Liver (tissue), 9 donors: ENCODE measurements around the gene ULK4. TPM values are rescaled to one million over a fixed set of nuclear protein-coding genes. Genes with fewer than 3 reads are reported as not detected.
A peak's percentile ranks its signal among the peaks of the same experiment; 100 is the strongest.

Experiments
- DNase-seq: peaks from one replicate; pipeline ENCODE4 v3.0.0-alpha.2; 2017; ENCODE audit warnings: low spot score
- H3K27ac ChIP-seq, 2 donors: one replicate each; pipeline ENCODE4 v1.7.0; 2013; ENCODE audit warnings: inconsistent platforms in 2 of 2, low read length in 2 of 2, control low read depth in 1 of 2, low read depth in 1 of 2, mild to moderate bottlenecking in 1 of 2
- H3K27me3 ChIP-seq, 4 donors: one replicate each; pipeline versions ENCODE4 v1.6.1 to v1.7.0; 2013; ENCODE audit warnings: low read length in 3 of 4, inconsistent platforms in 1 of 4, mild to moderate bottlenecking in 1 of 4, moderate library complexity in 1 of 4; ENCODE audit not compliant: control insufficient read depth in 4 of 4, insufficient read depth in 4 of 4
- H3K36me3 ChIP-seq, 4 donors: one replicate each; pipeline versions ENCODE4 v1.6.1 to v1.7.0; 2013; ENCODE audit warnings: low read length in 3 of 4, mild to moderate bottlenecking in 3 of 4, low read depth in 1 of 4, moderate library complexity in 1 of 4; ENCODE audit not compliant: control insufficient read depth in 4 of 4, insufficient read depth in 3 of 4
- H3K4me1 ChIP-seq, 4 donors: one replicate each; pipeline versions ENCODE4 v1.6.1 to v1.7.0; 2013; ENCODE audit warnings: low read length in 3 of 4, mild to moderate bottlenecking in 3 of 4, moderate library complexity in 1 of 4; ENCODE audit not compliant: control insufficient read depth in 4 of 4, insufficient read depth in 4 of 4
- H3K4me3 ChIP-seq, 3 donors: one replicate each; pipeline versions ENCODE4 v1.6.1 to v1.7.0; 2013; ENCODE audit warnings: low read length in 3 of 3, control low read depth in 1 of 3, low read depth in 1 of 3, mild to moderate bottlenecking in 1 of 3
- H3K9ac ChIP-seq, 2 donors: one replicate each; pipeline ENCODE4 v1.7.0; 2013; ENCODE audit warnings: low read length in 2 of 2, mild to moderate bottlenecking in 2 of 2, moderate library complexity in 2 of 2, control low read depth in 1 of 2, low read depth in 1 of 2
- H3K9me3 ChIP-seq, 4 donors: one replicate each; pipeline versions ENCODE4 v1.6.1 to v1.7.0; 2013; ENCODE audit warnings: low read length in 3 of 4; ENCODE audit not compliant: control insufficient read depth in 4 of 4
- ATF3 ChIP-seq: IDR thresholded peaks from 2 replicates; pipeline ENCODE4 v1.6.1; 2016; ENCODE audit warnings: antibody characterized with exemption
- EGR1 ChIP-seq, 2 donors: IDR thresholded peaks; 2 replicates each; pipeline ENCODE4 v1.6.1; 2016 to 2018; ENCODE audit warnings: antibody characterized with exemption in 2 of 2, low read depth in 2 of 2
- FOXA1 ChIP-seq: IDR thresholded peaks from 2 replicates; pipeline ENCODE4 v1.6.1; 2016; ENCODE audit warnings: antibody characterized with exemption
- HNF4A ChIP-seq, 2 donors: conservative IDR thresholded peaks; 2 replicates each; pipeline ENCODE4 v1.6.1; 2016; ENCODE audit warnings: antibody characterized with exemption in 2 of 2, mild to moderate bottlenecking in 2 of 2
- HNF4G ChIP-seq: IDR thresholded peaks from 2 replicates; pipeline ENCODE4 v1.6.1; 2016; ENCODE audit warnings: antibody characterized with exemption
- JUND ChIP-seq, 2 donors: IDR thresholded peaks; 2 replicates each; pipeline ENCODE4 v1.6.1; 2016; ENCODE audit warnings: antibody characterized with exemption in 2 of 2
- MAX ChIP-seq: IDR thresholded peaks from 2 replicates; pipeline ENCODE4 v1.6.1; 2016; ENCODE audit warnings: antibody characterized with exemption
- REST ChIP-seq: IDR thresholded peaks from 2 replicates; pipeline ENCODE4 v1.6.1; 2016; ENCODE audit warnings: antibody characterized with exemption, mild to moderate bottlenecking
- RXRA ChIP-seq, 2 donors: IDR thresholded peaks; 2 replicates each; pipeline ENCODE4 v1.6.1; 2017 to 2018; ENCODE audit warnings: antibody characterized with exemption in 2 of 2, mild to moderate bottlenecking in 1 of 2
- SP1 ChIP-seq: IDR thresholded peaks from 2 replicates; pipeline ENCODE4 v1.6.1; 2018; ENCODE audit warnings: antibody characterized with exemption, mild to moderate bottlenecking
- YY1 ChIP-seq: IDR thresholded peaks from 2 replicates; pipeline ENCODE4 v1.6.1; 2016; ENCODE audit warnings: antibody characterized with exemption, mild to moderate bottlenecking
- WGBS: extraction: QIAGEN DNeasy Blood & Tissue Kit; methylation state at CpG from one replicate; pipeline ENCODE4 v1.1.7; 2013; 5-methylcytosine and 5-hydroxymethylcytosine counted together
- polyA plus RNA-seq, 2 donors: library from polyadenylated mRNA; stranded (reverse) in 1 of 2; unstranded in 1 of 2; fragments of 200-250 nt in 1 of 2; fragments of >200 nt in 1 of 2; fragmentation: Nextera tagmentation in 1 of 2; extraction: Ambion mirVana in 1 of 2; gene quantifications; one replicate each; pipeline versions ENCODE4 v1.2.1 to v1.2.3, GENCODE V29; 2013 to 2015
- total RNA-seq, 2 donors: library from RNA; depleted of rRNA; stranded (reverse); fragments of >200 nt; gene quantifications; one replicate each; pipeline ENCODE4 v1.2.3, GENCODE V29; 2014
- donor health status: healthy.
- donor health status: healthy.
- donor health status: healthy.
- donor health status: healthy.
- donor health status: healthy.

The ULK4 gene
- total and polyA plus RNA-seq, 4 donors: 1.1 to 11.5 (median 3.2) TPM

- 90% methylated on average over 8 of the region's 8 CpGs for WGBS
- DNase-seq: no peak
Measured at GRCh38 chr3:41320953-41321641, 640.8 kb downstream of the ULK4 start.

GRCh38 chr3:41318520-41318919 is 643.4 kb downstream of the ULK4 start:
- Histone ChIP-seq H3K27me3 (no peaks in the 10 kb centered on the region), H3K4me3 (no peak overlapping the region), H3K36me3 (no peaks in the 10 kb centered on the region), H3K27ac (no peak overlapping the region), H3K9me3 (no peaks in the 10 kb centered on the region), H3K4me1 (peaks cover 0 to 2% (median 0%) of the 10 kb centered on the region in 4 donors), H3K9ac (no peak overlapping the region)
- no peak for TF ChIP-seq SP1
- TF ChIP-seq HNF4A (conservative IDR thresholded peaks at IDR 0.05): no peak
- TF ChIP-seq MAX: no peak
- no peak for TF ChIP-seq EGR1 (IDR thresholded peaks at IDR 0.05; ENCODE audit: low read depth in 2 of 2)
- TF ChIP-seq HNF4G: no peak
- 48% methylated on average over 2 of the region's 2 CpGs for WGBS
- DNase-seq: no peak

More at GRCh38 chr3:41320953-41321641, 640.8 kb downstream of the ULK4 start:
- Histone ChIP-seq H3K9me3 (no peaks in the 10 kb centered on the region), H3K9ac (no peak overlapping the region), H3K4me1 (peaks cover 0 to 2% (median 0%) of the 10 kb centered on the region in 4 donors), H3K27me3 (no peaks in the 10 kb centered on the region), H3K36me3 (no peaks in the 10 kb centered on the region), H3K27ac (no peak overlapping the region), H3K4me3 (no peak overlapping the region)
- TF ChIP-seq HNF4A (conservative IDR thresholded peaks at IDR 0.05): no peak
- TF ChIP-seq ATF3: no peak
- no peak for TF ChIP-seq REST
- no peak for TF ChIP-seq YY1
- TF ChIP-seq JUND (IDR thresholded peaks at IDR 0.05): no peak
- TF ChIP-seq SP1: no peak
- TF ChIP-seq RXRA (IDR thresholded peaks at IDR 0.05): no peak
- no peak for TF ChIP-seq FOXA1

GRCh38 chr3:41317718-41318117 is 644.2 kb downstream of the ULK4 start:
- 43% methylated on average over 1 of the region's 1 CpG for WGBS
- TF ChIP-seq HNF4A (conservative IDR thresholded peaks at IDR 0.05) (no peak), MAX (no peak), EGR1 (IDR thresholded peaks at IDR 0.05; ENCODE audit: low read depth in 2 of 2) (no peak), RXRA (IDR thresholded peaks at IDR 0.05) (peak; percentile 12 to 20)
- H3K9me3 ChIP-seq: no peaks in the 10 kb centered on the region
- H3K27me3 ChIP-seq: no peaks in the 10 kb centered on the region
- H3K9ac ChIP-seq: no peak overlapping the region
- no peaks in the 10 kb centered on the region for H3K36me3 ChIP-seq
- H3K4me3 ChIP-seq: no peak overlapping the region
- peaks cover 0 to 2% (median 0%) of the 10 kb centered on the region in 4 donors for H3K4me1 ChIP-seq
- no peak for DNase-seq
- H3K27ac ChIP-seq: no peak overlapping the region
